Activated naive CD4-positive, alpha-beta T cell treated with anti-CD3 and anti-CD28 coated beads, Interleukin-2, amount 50 U/mL, for 72 hours (primary cell): ENCODE data around the gene MTERF2. TPM values are rescaled to one million over a fixed set of nuclear protein-coding genes. Genes with fewer than 3 reads are reported as not detected.
"Not testable (repeated sequence)": the region's sequence is repeated elsewhere in the genome, so short reads cannot be mapped to it uniquely, and the experiment has no call there.

Experiments used
- ATAC-seq, 2 donors: fragments of 150-1000 bp; cut with Tn5 transposase; 2 replicates each; pipeline ENCODE4 v1.10.0; 2021; ENCODE audit warnings: mild to moderate bottlenecking in 2 of 2, moderate library complexity in 2 of 2
- DNase-seq, 2 donors: peaks; one replicate each; pipeline ENCODE4 v3.0.0; 2021 to 2022; ENCODE audit warnings: low spot score in 2 of 2
- H3K27ac Mint-ChIP-seq, 2 donors: one replicate each; pipeline ENCODE4 v1.8.0; 2022; ENCODE audit warnings: mild to moderate bottlenecking in 2 of 2, mixed read lengths in 2 of 2
- H3K36me3 Mint-ChIP-seq, 2 donors: one replicate each; pipeline ENCODE4 v1.8.0; 2022; ENCODE audit warnings: mixed read lengths in 2 of 2
- H3K9me3 Mint-ChIP-seq, 2 donors: one replicate each; pipeline ENCODE4 v1.8.0; 2022; ENCODE audit warnings: mixed read lengths in 2 of 2
- total RNA-seq, 2 donors: library from RNA; stranded (reverse); gene quantifications; one replicate each; pipeline ENCODE4 v1.2.3, GENCODE V29; 2022

The MTERF2 gene
- total RNA-seq, 2 donors from 2014 or later = 4.1 to 6.4 TPM

DNA sequence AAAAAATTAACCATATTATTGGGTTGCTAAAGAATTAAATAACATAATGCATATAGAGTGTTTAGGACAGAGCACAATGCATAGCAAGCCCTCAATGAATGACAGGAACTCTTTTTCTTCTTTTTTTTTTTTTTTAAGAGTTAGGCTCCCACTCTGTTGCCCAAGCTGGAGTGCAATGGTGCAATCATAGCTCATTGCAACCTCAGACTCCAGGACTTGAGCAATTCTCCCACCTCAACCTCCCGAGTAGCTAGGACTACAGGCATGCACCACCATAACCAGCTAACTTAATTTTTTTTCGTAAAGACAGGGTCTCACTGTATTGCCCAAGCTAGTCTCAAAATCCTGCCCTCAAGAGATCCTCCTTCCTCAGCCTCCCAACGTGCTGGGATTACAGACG, 20.5 kb upstream of the MTERF2 start:
- no peak for DNase-seq
- no peaks in the 10 kb centered on the region for H3K36me3 Mint-ChIP-seq
- ATAC-seq = no peak
- H3K27ac Mint-ChIP-seq = no peak overlapping the region
- H3K9me3 Mint-ChIP-seq = no peaks in the 10 kb centered on the region

- not testable (repeated sequence) for DNase-seq, H3K36me3 Mint-ChIP-seq
Observed at GRCh38 chr12:107002665-107003064, 15.7 kb upstream of the MTERF2 start.

DNA sequence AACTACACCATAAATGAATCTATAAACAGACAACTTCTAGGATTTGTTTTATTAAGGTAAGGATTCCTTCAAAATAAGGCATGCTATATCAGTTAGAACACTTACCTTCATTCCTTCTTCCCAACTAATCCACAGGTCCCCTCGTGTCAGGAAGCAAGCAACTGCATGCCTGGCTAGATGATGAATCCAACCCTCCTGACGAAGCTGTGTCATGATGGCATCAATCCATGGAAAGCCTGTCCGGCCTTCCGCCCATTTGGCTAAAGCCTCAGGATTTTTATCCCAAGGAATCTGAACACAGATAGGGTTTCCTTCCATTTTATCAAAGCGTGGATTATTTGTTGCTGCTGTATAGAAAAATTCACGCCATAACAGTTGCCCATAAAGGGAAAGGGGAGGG, 12.5 kb upstream of the MTERF2 start:
- no peak overlapping the region for H3K27ac Mint-ChIP-seq
- H3K36me3 Mint-ChIP-seq = peaks cover 13 to 14% of the 10 kb centered on the region in 2 donors
- no peak for ATAC-seq
- DNase-seq = no peak
- H3K9me3 Mint-ChIP-seq = peaks cover 0 to 5% of the 10 kb centered on the region in 2 donors

More at GRCh38 chr12:107002665-107003064, 15.7 kb upstream of the MTERF2 start:
- not testable (repeated sequence) for H3K9me3 Mint-ChIP-seq, ATAC-seq
- peak overlapping the region in 1 of 2 donors; percentile 65 for H3K27ac Mint-ChIP-seq

GRCh38 chr12:106997916-106998315, 11.0 kb upstream of the MTERF2 start:
- DNase-seq (no peak), ATAC-seq (no peak)
- Mint-ChIP-seq H3K27ac (no peak overlapping the region), H3K9me3 (peaks cover 0 to 5% of the 10 kb centered on the region in 2 donors), H3K36me3 (peaks cover 13 to 14% of the 10 kb centered on the region in 2 donors)

DNA sequence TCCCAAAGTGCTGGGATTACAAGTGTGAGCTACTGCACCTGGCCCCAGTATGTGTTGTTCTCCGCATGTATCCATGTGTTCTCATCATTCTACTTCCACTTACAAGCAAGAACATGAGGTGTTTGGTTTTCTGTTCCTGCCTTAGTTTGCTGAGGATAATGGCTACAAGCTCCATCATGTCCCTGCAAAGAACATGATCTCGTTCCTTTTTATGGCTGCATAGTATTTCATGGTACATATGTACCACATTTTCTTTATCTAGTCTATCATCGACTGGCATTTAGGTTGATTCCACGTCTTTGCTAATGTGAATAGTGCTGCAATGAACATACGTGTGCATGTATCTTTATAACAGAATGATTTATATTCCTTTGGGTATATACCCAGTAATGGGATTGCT, 9.2 kb upstream of the MTERF2 start:
- H3K36me3 Mint-ChIP-seq = peaks cover 13 to 14% of the 10 kb centered on the region in 2 donors
- H3K9me3 Mint-ChIP-seq, DNase-seq, H3K27ac Mint-ChIP-seq, ATAC-seq: not testable (repeated sequence)

- H3K27ac Mint-ChIP-seq = no peak overlapping the region
- peaks cover 0 to 5% of the 10 kb centered on the region in 2 donors for H3K9me3 Mint-ChIP-seq
- no peak for DNase-seq
Observed at GRCh38 chr12:106994579-106995220, 7.8 kb upstream of the MTERF2 start.

GRCh38 chr12:106987846-106988245, 900 bp upstream of the MTERF2 start:
- no peak for ATAC-seq
- Mint-ChIP-seq H3K27ac (no peak overlapping the region), H3K36me3 (peaks cover 28 to 32% of the 10 kb centered on the region in 2 donors), H3K9me3 (peaks cover 12 to 20% of the 10 kb centered on the region in 2 donors)
- DNase-seq = no peak

More at GRCh38 chr12:106994579-106995220, 7.8 kb upstream of the MTERF2 start:
- peaks cover 13 to 14% of the 10 kb centered on the region in 2 donors for H3K36me3 Mint-ChIP-seq
- ATAC-seq = no peak

GRCh38 chr12:106986135-106986534, 811 bp downstream of the MTERF2 start:
- DNase-seq (no peak), ATAC-seq (no peak)
- Mint-ChIP-seq H3K27ac (peak overlapping the region in 1 of 2 donors; percentile 83), H3K9me3 (peaks cover 12 to 20% of the 10 kb centered on the region in 2 donors), H3K36me3 (peaks cover 28 to 32% of the 10 kb centered on the region in 2 donors)

- Mint-ChIP-seq H3K27ac (no peak overlapping the region), H3K36me3 (peaks cover 28 to 32% of the 10 kb centered on the region in 2 donors), H3K9me3 (peaks cover 12 to 20% of the 10 kb centered on the region in 2 donors)
- no peak for ATAC-seq
- no peak for DNase-seq
Observed at GRCh38 chr12:106985479-106985878, 1.5 kb downstream of the MTERF2 start.

DNA sequence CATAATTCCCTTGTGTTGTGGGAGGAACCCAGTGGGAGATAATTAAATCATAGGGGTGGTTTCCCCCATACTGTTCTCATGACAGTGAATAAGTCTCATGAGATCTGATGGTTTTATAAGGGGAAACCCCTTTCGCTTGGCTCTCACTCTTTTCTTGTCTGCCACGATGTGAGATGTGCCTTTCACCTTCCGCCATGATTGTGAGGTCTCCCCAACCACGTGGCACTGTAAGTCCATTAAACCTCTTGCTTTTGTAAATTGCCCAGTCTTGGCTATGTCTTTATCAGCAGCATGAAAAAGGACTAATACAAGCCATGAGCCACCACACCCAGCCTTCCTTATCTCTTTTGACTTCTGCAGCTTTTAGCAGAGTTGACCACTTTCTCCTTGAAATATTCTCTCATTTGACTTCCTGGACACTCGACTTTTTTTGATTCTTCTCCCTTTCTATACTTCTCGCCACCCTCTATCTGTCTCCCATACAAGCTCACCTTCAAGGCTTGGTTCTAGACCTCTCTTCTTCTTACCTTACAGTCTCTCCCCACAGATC, 2.3 kb downstream of the MTERF2 start:
- Mint-ChIP-seq H3K27ac (peak overlapping the region in 1 of 2 donors; percentile 37), H3K9me3 (peaks cover 12 to 20% of the 10 kb centered on the region in 2 donors), H3K36me3 (peaks cover 28 to 32% of the 10 kb centered on the region in 2 donors)
- ATAC-seq (peak in 1 of 2 donors; percentile 34), DNase-seq (no peak)

DNA sequence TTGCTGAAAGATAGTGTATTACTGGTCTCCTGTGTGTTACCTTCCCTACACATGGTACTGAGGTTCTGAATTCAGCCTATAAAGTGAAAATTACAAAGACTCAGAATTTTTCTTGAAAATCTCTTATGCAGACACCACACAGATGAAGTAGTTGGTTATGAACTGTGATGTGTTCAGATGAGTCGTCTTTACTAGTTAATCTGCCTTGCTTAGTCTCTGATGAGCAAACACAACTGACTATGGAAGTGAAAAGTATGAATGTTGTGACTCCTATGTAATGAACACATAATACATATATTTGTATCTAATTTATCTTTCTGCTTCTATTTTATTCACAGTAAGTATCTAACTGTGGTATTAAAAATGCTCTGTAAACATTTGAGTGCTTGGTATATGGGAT, 4.7 kb downstream of the MTERF2 start:
- ATAC-seq (no peak), DNase-seq (no peak)
- Mint-ChIP-seq H3K9me3 (peaks cover 12 to 20% of the 10 kb centered on the region in 2 donors), H3K27ac (no peak overlapping the region), H3K36me3 (peaks cover 28 to 32% of the 10 kb centered on the region in 2 donors)

GRCh38 chr12:106981788-106982187, 5.2 kb downstream of the MTERF2 start:
- Mint-ChIP-seq H3K36me3 (peaks cover 28 to 32% of the 10 kb centered on the region in 2 donors), H3K27ac (no peak overlapping the region), H3K9me3 (peaks cover 12 to 20% of the 10 kb centered on the region in 2 donors)
- no peak for DNase-seq
- no peak for ATAC-seq

DNA sequence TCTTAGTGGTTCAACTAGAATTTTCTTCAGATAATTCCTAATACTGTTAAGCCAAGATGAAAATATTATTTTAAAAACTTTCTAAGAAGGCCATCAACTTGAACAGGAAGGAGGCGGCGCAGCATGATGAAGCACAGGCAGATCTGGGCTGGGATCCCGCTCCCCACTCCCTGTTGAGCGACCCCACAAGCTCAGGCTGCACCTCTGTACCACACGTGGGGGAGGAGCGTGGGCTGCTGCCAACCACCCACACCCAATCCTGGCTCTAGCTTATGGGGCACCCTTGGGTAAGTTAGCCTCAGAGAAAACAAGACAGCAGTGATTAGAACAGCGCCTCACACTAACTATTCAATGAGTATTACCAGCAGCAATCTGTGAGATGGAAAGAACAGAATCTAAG, 6.0 kb downstream of the MTERF2 start:
- Mint-ChIP-seq H3K27ac (no peak overlapping the region), H3K9me3 (peaks cover 12 to 20% of the 10 kb centered on the region in 2 donors), H3K36me3 (peaks cover 25 to 29% of the 10 kb centered on the region in 2 donors)
- ATAC-seq = no peak
- DNase-seq = no peak

GRCh38 chr12:106978035-106978800, 8.7 kb downstream of the MTERF2 start:
- DNase-seq (no peak), ATAC-seq (no peak)
- Mint-ChIP-seq H3K27ac (no peak overlapping the region), H3K9me3 (no peaks in the 10 kb centered on the region), H3K36me3 (peaks cover 7 to 12% of the 10 kb centered on the region in 2 donors)

DNA sequence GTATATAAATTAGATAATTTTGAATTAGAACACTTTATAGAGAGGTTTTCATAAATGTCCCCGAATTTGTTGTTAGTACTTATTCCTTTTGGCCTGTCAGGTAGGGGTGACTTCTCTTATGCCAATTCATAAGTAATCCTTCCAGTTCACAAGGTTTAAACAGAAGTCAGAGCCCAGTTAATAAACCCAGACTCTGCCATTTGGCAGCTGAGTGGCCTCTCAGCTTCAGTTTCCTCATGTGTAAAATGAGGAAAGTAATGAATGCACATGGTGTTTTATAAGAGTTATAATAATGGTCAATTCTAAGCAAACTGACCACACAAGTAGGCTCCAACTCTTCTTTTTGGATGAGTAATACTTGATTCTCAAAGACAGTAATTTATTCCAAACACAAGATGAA, 10.3 kb downstream of the MTERF2 start:
- ATAC-seq = no peak
- Mint-ChIP-seq H3K36me3 (peaks cover 6 to 12% of the 10 kb centered on the region in 2 donors), H3K27ac (no peak overlapping the region), H3K9me3 (no peaks in the 10 kb centered on the region)
- DNase-seq = no peak

DNA sequence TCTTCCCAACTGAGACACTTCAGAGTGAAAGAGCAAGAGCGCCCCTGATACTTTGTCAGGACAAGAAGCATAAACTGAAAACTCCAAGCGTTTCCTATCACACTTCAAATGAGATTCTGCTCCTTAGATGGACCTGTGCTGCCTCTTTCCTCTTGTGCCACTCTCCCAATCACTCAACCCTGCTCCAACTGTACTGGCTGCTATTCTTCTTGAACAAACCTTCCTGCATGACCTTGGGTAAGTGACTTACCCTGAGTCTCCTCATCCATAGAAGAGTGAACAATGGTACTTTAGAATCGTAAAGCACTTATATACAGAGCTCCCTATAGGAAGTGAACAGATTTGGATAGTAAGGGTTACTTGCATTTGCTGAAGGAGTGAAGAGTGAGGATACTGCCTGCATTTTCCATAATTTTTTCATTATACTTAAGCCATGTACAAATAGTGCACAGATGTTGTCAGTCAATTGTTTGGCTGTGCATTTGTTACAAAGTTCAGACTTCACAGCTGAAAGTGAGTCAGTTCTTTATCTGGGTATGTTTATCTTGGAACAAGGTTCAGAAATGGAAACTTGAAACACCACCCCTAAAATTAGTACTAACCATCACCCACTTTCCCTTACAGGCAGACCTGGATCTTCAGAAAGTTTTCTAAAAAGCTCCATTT, 10.8 kb downstream of the MTERF2 start:
- DNase-seq = no peak
- Mint-ChIP-seq H3K27ac (peak overlapping the region in 1 of 2 donors; percentile 19), H3K9me3 (no peaks in the 10 kb centered on the region), H3K36me3 (peaks cover 11 to 16% of the 10 kb centered on the region in 2 donors)
- ATAC-seq = no peak

DNA sequence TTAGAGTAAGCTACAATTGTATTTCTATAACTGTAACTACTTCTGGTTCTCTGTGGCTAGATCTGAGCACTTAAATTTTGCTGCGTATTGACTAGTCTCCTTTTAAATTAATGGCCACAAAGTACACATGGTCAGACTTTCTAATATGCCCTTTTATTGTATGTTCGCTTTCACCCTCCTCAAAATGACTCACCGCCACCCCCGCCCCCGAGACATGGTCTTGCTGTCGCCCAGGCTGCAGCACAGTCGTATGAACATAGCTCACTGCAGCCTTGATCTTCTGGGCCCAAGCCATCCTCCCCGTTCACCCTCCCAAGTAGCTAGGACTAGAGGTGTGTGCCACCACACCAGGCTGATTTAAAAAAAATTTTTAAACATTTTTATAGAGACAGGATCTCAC, 11.8 kb downstream of the MTERF2 start:
- no peak overlapping the region for H3K27ac Mint-ChIP-seq
- ATAC-seq (no peak), DNase-seq (no peak)
- H3K36me3 Mint-ChIP-seq = peaks cover 16 to 21% of the 10 kb centered on the region in 2 donors
- H3K9me3 Mint-ChIP-seq = no peaks in the 10 kb centered on the region
